NCI-H748 treated with DMSO at 0.1 percent for 48 hours (cell line): ENCODE data around the gene BAMBI.

ENCODE experiments used
- DNase-seq: peaks from one replicate; lab custom pipeline; 2025; lab: John Stamatoyannopoulos, UW

BAMBI gene

GRCh38 chr10:28705472-28705871, 28.2 kb downstream of the BAMBI start:
- no peak for DNase-seq

- DNase-seq = no peak
Measured at GRCh38 chr10:28709001-28709710, 31.8 kb downstream of the BAMBI start.

- DNase-seq = no peak
Measured at GRCh38 chr10:28710202-28710886, 33.0 kb downstream of the BAMBI start.

GRCh38 chr10:28711041-28711440, 33.7 kb downstream of the BAMBI start:
- no peak for DNase-seq

DNA sequence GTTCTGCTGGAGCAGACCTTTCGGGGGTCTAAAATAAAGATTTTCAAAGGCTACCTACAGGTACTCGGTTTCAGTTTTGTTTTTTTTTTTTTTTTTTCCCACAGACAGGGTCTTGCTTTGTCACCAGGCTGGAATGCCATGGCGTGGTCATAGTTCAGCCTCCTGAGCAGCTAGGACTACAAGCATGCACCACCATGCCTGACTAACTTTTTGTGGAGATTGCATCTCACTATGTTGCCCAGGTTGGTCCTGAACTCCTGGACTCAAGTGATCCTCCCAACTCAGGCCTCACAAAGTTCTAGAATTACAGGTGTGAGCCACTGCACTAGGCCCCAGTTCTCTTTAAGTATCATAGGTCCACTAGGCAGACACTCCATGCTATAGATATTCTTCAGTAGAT, 34.5 kb downstream of the BAMBI start:
- DNase-seq = no peak

GRCh38 chr10:28713626-28714352, 36.5 kb downstream of the BAMBI start:
- no peak for DNase-seq

DNA sequence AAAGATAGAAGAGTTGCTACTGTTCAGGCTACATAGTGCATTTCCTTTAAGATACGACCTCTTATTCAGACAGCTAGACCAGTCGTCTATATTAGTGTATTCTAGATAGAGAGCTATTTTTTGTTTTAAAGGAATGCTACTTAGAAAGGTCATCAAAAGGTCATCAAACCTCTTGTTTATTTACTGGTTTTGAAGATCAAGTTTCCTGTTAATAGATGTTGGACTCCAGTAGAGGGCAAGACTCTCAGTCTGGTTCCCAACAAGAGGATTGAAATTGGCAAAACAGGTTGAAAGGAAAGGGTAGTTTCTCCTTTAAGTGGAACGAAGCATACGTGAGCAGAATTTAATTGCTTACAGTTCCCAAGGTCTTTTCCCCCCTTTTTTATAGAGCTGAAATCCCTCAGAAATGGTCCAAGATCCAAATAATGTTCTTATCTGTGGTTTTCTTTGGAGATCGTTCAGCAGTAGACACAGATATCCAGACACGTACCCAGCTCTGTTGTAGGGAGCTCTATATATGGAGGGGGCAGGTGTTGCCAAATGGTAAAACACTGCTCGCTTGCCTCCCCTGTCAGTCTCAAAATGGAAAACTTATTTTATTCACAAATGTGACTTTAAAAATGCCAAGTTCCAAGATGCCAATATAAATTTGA, 37.2 kb downstream of the BAMBI start:
- DNase-seq = no peak

DNA sequence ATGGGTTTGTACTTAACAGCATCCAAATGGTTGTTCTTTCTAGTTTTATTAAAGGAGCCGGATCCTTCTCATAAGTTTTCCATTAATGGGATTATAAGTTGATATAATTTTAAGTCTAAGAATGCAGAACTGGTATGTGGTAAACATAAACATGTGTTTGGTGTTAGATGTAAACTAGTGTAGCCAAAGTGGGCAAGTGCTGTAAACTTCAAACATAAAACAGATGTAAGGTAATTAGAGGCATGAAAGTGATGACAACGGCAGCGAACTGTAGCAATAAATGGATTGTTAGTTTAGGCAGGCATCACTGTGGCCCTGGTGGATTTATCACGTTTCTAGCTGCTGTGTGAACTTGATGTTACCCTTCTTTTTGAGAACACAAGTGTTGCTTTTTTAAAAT, 37.9 kb downstream of the BAMBI start:
- DNase-seq = no peak

DNA sequence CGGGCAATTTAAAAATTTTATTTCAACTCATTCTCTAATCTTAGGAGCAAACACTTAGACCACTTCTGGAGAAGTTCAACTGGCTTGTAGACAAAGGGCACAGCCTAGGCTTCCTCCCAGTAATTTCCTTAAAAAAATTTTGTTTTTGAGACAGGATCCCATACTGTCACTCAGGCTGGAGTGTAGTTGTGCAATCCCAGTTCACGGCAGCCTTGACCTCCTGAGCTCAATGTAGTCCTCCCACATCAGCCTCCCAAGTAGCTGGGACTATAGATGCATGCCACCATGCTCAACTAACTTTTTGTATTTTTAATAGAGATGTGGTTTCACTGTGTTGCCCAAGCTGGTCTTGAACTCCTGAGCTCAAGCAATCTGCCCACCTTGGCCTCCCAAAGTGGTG, 38.4 kb downstream of the BAMBI start:
- DNase-seq = no peak

- no peak for DNase-seq
Measured at GRCh38 chr10:28716748-28717147, 39.4 kb downstream of the BAMBI start.

DNA sequence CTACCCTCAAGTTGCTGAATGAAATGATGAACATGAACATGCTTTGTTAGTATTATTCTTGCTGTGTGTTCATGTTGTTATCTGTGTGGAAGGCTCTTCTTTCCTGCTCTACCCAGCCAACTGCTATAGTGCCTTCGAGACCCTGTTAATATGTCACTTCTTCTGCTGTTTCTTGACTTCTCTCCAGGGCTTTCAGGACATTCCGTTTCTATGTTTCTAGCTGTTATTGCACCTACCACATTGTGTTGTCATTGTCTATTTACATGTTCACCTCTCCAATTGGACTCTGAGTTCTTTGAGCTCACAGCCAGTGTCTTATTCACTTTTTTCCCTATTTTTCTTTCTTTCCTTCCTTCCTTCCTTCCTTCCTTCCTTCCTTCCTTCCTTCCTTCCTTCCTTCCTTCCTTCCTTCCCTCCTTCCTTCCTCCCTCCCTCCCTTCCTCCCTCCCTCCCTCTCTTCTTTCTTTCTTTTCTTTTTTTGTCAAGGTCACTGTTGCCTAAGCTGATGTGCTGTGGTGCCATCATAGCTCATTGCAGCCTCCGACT, 40.4 kb downstream of the BAMBI start:
- DNase-seq = no peak

- DNase-seq = no peak
Measured at GRCh38 chr10:28719789-28720436, 42.6 kb downstream of the BAMBI start.

DNA sequence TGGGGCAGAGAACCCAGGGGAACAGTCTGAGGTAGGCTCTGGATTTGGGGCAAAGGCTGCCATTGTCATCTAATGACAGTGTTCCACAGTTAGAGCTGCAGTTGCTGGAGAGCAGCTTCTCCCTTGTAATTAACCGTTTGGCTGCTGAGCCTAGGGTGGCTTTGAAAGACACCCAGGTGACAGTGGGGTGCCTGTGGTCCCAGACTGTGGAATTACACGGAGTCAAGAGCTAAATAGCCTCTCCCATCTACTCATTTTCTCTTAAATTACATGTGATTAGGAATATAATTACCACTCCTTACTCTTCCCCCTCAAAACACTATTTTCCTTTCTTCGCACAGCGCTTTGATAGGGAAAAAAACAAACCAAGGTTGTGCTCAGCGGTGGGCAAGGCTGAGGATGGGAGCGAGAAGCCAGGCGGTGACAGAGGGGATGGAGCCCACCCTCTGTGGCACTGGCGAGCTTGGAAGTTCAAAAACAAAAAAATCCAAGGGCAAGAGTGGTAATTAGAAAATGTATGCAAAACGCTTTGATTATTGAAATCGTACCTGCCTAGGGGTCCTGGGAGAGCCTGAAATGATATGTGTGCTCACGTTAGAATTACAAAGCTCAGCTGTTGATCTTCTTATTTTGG, 44.1 kb downstream of the BAMBI start:
- DNase-seq = no peak

DNA sequence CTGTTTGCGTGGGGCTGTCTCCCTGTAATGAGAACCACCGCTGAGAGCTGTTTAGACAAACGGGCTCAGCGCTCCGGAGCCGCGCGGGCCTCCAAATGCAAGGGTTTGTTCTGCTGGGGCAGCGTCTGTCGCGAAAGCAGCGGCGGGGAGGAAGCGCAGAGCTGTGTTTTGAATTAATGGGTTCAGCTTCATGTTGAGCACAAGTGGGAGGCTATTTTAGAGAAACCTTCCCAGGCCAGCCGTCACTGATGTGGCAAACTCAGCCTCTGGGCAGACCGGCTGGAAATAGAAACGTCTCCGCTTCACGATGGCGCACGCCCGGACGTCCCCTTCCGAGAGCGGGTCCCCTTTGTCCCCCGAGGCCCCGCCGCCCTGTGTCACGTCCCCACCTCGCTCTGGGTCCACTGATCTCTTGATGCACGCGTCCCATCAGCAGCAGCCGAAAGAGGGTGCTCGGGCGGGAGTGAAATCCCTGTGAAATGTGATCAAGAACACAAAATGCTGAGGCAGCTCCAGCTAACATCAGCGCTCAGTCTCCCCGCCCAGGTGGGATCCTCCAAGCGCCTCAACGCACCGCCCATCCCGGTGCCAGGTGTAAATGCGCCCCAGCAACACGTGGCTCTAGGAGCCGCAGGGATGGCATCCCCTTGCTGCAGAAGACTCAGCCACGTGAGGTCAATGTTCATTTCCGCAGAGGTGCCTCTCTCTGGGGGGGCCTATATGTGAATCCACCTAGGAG, 44.9 kb downstream of the BAMBI start:
- peak; percentile 40 for DNase-seq

DNA sequence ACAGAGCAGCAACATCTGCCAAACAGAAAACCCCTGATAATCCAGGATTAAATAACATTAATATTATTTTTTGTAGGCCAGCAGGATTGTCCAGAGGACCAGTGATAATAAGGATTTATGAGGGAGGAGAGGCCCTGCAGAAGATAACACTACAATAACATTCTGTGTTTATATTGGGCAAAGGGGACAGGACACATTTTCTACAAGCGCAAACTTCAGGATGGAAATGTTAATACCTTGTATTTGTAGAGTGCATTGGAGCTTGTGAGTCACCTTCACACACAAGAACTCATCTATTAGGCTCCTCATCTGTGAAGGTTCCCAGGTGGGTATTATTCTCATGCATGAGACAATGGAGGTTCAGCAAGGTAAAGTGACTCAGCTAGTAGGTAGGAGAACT, 51.0 kb downstream of the BAMBI start:
- no peak for DNase-seq

GRCh38 chr10:28730031-28730778, 52.9 kb downstream of the BAMBI start:
- no peak for DNase-seq

GRCh38 chr10:28732091-28732490, 54.8 kb downstream of the BAMBI start:
- no peak for DNase-seq
